NCI-H187 treated with DMSO at 0.1 percent for 48 hours (cell line): Measurements from ENCODE around the gene PWWP2B.
"Not testable (repeated sequence)": the region's sequence is repeated elsewhere in the genome, so short reads cannot be mapped to it uniquely, and the experiment has no call there.

Experiments
- DNase-seq: peaks from one replicate; lab custom pipeline; 2025; lab: John Stamatoyannopoulos, UW

The PWWP2B gene

DNA sequence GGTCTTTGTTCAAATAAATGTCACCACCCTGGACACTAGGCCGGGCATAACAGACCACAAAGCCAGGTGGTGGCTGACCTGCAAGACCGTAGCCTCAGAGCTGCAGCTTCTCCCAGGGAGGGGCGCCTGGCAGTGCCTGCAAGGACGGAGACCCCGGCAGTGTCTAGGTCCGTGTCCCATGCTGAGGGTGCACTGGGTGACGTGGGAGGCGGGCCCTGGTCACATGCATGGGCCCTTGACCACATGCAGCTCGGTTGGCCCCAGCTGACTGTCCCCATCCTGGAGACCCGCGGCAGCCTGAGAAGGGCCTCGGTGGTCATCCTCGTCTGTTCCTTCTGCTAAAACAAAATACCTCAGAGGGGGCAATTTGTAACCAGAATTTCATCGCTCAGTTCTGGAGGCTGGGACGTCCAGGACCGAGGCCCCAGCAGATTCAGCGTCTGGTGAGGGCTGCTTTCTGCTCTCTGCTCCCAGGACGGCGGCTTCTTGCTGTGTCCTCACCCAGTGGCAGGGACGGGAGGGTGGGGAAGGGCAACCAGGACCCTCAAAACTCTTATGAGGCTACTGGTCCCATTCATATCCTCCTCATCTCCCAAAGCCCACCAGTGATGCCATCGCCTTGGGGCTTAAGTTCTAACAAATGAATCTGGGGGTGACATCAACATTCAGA, 36.8 kb downstream of the PWWP2B start:
- DNase-seq: no peak

GRCh38 chr10:132434405-132435005, 37.5 kb downstream of the PWWP2B start:
- no peak for DNase-seq

- not testable (repeated sequence) for DNase-seq
These were observed 38.3 kb downstream of the PWWP2B start for GRCh38 chr10:132435320-132435719.

DNA sequence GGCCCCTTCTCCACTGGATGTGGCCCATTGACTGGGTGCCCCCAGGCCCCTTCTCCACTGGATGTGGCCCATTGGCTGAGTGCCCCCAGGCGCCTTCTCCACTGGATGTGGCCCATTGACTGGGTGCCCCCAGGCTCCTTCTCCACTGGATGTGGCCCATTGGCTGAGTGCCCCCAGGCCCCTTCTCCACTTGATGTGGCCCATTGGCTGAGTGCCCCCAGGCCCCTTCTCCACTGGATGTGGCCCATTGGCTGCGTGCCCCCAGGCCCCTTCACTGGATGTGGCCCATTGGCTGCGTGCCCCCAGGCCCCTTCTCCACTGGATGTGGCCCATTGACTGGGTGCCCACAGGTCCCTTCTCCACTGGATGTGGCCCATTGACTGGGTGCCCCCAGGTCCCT, 39.1 kb downstream of the PWWP2B start:
- DNase-seq: not testable (repeated sequence)

- no peak for DNase-seq
These were observed 39.9 kb downstream of the PWWP2B start for GRCh38 chr10:132436861-132437410.

DNA sequence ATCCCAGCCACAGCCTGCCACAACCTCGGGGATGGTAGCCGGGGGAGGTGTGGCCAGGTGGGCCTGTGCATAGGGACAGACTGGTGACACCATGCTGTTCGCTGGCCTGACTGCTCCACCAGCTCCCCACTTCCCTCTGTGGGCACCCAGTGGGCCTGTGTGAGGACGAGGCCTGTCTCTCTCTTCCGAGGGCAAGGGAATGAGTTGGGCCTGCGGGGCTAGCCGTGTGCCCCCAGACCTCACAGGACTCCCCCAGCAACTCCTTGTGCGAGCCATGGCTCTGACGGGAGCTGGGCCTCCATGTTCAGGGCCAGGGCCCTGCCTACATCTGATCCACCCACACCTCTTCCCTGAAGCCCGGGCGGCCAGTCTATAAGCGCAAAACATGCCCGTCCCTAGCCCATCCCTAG, 40.5 kb downstream of the PWWP2B start:
- DNase-seq: no peak

DNA sequence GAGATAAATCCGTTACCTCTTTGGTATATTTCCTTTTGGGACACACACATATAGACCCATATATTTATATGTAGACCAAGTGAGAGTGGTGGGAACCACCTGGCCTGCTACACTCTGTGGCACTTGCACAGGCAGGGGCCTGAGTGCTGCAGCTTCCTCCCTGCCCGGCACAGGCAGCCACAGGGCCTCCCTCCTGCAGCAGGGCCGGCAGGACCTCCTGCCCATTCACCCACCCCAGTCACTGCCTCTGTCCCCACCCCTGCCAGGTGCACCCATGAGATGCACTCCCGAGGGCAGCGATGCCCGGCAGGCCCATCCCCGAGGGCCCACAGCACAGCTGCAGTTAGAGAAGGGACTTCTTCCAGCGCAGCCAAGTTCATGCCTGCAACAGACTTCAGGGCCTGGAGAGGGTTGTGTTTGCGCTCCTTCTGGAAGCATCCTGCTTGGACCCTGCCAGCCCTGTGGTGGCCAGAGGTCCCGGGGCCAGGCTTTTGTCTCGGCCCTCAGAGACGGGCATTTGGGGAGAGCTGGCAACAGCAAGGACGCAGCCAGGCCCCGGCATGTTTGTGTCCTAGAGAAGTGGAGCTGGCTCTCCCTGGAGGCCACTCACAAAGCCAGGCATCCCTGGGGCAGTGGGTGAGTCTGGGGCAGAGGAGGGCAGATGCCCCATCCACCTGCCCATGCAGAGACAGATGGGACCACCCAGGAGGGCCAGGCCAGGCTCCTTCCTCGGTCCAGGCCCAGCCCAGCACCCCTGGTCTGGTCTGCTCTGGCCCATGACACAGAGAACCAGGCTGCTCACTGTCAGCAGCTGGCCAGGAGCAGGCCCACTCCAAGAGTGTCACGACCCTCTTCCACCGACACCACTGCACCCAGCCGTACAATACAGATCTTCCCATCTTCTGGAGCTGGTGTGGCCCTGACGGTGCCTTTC, 41.4 kb downstream of the PWWP2B start:
- DNase-seq: no peak

GRCh38 chr10:132439025-132439388, 42.0 kb downstream of the PWWP2B start:
- DNase-seq: no peak

- DNase-seq: no peak
These were observed 42.6 kb downstream of the PWWP2B start for GRCh38 chr10:132439424-132440163.

GRCh38 chr10:132440791-132441565, 44.0 kb downstream of the PWWP2B start:
- DNase-seq: no peak

DNA sequence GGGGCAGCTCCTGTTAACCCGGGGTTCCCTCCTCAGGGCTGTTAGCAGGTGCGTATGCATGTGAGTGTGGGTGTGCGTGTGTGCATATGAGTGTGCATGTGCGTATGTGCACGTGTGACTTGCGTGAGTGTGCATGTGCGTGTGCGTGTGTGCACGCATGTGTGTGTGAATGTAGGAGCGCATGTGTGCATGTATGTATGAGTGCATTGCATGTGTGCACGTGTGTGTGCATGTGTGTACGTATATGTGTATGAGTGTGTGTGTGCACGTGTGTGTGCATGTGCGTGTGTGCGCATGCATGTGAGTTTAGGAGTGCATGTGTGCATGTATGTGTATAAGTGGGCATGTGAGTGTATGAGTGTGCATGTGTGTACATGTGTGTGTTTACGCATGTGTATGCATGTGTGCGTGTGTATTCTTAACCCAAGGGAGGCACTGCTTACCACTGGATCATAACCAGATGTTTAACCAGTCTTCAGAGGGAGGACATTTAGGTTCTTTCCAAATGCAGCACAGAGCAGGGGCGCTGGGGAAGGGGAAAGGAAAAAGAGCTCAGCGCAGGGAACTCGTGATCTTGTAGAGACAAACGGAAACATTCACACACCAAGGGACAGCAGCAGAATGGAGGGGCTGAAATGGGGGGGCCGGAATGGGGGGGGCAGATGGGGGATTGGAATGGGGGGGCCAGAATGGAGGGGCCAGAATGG, 45.0 kb downstream of the PWWP2B start:
- DNase-seq: no peak

GRCh38 chr10:132442636-132443035, 45.6 kb downstream of the PWWP2B start:
- DNase-seq: no peak

DNA sequence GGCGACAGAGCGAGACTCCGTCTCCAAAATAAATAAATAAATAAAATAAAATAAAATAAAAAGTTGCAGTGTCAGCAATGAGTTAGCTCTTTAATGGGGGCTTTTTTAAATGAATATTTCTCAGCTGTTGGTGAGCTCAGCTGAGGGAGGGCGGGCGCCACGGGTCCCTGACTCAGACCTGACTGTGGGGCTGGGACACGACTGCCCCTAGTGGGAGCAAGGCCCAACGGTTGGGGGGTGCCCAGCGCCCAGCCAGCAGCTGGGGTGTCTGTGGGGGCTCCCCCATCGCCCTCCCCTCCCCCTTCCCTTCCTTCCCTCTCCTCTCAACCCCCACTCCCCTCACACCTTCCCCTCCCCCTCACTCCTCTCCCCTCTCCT, 46.6 kb downstream of the PWWP2B start:
- DNase-seq: no peak

DNA sequence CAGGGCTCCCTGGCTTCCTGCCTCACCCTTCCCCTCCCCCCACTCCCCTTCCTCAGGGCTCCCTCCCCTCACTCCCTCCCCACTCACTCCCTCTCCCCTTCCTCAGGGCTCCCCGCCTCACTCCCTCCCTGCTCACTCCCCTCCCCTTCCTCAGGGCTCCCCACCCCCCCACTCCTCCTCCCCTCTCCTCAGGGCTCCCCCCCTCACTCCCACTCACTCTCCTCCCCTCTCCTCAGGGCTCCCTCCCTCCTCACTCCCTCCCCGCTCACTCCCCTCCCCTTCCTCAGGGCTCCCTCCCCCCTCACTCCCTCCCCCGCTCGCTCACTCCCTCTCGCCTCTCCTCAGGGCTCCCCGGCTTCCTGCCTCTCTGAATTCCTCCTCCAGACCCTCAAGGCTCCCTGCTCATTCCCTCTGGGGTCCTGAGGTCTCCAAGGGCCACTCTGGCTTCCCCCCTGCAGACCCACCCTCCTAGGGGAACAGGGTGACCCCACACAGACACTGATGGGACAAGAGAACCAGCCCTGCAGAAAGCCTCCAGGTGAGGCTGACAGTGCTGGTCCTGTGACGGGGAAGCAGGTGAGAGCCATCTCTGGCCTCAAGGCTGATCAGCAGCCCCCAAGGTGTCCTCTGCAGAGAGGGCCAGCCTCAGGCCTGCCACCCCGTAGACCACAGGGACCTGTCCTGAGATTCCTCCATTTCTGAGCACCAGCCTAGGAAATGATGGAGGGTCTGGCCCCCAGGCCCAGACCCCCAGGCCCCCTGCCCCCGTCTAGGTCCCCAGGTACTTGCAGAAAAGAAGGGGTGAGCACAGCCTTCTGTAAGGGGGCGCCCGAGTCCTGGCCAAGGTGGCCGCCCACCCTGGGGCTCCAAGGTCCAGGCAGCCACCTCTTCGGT, 47.2 kb downstream of the PWWP2B start:
- no peak for DNase-seq

- DNase-seq: no peak
These were observed 47.9 kb downstream of the PWWP2B start for GRCh38 chr10:132444877-132445351.

DNA sequence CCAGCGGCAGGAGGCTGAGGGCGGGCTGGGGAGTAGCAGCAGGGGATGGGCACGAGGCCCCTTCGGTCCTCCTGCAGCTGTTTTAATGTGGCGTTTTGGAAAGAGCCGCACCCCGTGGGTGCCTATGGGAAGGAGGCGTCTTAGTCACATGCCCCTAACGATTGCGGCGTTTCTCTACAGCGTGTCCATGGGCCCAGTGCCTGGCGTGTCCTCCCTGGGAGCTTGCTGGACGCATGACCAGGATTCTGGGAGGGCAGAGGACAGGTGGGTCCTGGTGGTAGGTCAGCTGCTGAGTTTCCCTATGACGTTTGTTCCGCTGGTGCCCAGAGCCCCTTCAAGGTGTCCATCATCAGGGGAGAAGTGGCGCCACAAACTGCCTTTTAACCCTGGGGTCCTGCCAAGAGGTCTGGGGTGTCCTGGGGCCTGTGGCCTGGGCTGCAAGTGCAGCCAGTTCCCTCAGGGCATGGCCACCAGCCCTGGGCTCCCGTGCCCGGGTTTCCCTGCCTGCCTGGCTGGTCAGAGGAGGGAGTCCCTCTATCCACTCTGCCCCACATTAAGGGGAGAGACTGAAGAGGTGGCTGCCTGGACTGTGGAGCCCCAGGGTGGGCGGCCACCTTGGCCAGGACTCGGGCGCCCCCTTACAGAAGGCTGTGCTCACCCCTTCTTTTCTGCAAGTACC, 48.7 kb downstream of the PWWP2B start:
- DNase-seq: no peak

- no peak for DNase-seq
These were observed 49.2 kb downstream of the PWWP2B start for GRCh38 chr10:132446195-132446581.

DNA sequence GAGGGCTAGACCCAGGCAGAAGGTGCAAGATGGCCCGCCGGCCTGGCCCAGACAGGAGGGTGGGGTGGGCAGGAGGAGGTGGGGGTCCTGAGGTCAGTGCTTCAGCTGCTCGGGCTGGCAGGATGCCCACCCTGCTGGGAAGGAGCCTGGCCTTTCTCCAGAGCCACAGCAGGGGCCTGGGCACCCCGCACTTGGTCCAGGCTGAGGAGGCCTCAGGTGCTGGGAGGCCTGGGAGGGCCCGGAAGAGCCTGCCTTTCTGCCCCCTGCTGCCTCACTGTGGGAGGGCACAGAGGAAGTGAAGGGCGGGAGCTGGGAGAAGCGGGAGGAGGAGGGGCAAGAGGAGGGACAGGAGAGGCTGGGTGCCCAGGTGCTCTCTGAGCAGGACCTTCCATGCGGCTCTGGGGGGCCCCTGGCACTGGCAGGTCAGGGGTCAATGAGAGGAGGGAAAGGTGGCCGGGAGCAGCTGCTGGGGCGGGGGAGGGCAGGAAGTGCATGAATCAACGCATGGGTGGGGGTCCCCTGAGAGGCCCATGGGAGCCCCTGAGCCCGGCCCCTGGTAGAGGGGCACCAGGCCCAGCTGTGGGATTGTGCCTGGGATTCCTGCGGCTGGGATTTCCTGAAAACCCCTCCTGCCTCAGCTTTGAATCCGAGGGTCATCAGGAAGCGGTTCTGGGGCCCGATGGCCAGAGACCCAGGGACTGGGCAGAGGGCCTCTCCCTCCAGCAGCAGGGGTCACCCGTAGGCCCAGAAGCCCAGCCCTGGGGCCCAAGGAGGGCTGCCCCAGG, 49.9 kb downstream of the PWWP2B start:
- DNase-seq: no peak
